Measurements from ENCODE around the gene C2CD3. TPM values are rescaled to one million over a fixed set of nuclear protein-coding genes. Genes with fewer than 3 reads are reported as not detected.

The C2CD3 gene, protein sequence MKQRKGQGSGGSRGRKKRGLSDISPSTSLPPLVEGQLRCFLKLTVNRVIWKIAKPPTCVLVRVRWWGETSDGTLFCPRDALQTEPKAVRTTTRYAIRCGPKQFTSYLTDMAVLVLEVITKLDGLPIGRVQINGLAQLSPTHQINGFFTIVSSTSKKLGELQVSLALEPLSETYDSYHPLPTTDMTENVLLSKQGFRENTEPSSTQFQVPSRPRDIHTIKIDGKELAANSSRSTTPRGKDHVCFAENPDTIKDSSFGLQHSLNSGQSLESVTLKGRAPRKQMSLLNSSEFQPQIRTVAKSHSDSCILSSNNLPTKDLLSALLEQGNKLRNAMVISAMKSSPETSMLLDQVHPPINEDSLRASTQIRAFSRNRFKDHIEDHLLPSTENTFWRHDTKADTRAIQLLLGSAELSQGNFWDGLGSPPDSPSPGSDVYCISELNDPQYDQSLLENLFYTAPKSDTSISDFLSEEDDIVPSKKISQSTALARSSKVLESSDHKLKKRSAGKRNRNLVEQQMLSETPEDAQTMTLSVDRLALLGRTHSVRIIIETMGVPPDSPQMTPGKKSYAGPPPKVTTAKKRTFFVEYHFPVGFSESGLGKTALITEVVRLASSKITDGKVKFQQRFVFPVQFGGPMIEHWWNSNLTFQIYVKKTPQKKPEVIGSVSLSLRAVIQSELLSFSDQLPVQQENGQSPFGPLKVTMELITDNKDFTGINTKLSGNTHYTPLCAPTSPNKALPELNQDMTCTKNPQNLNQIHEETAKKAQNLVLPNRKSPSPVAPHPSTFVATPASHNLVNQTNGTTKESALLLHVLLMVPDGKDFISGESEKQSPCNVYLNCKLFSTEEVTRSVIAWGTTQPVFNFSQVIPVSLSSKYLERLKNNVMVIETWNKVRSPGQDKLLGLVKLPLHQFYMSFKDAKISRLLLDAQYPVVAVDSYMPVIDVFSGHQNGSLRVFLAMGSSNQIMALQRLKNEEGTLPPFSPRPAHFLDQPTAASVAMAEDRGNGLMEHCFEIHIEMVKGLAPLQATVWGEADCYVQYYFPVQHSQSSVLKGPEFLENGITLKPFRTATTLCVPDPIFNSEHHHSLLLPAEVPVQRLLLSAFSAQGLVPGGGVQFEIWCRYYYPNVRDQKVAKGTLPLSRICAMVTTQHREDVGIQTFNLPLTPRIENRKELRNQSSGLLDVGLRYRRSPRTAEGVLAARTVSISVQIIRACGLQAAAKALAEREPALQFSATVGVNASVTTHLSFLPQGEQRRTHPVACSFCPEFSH (N-terminal part only)
- 28.4 and 32.4 TPM in 2 replicates for total RNA-seq (2014; rRNA removed; shearing (Covaris generic); ENCODE audit: low replicate concordance)

- DNase-seq (ENCODE audit: low read depth): peak; percentile 99
- in situ Hi-C loops (cut with HindIII; ENCODE audit: low pct_unique_long_range_greater_than_20kb, low sequenced_read_pairs): no loop called here
Measured at GRCh38 chr11:74170694-74171629, at the start of gene C2CD3, which contains the start of gene PPME1. Gene C2CD3, minus strand, starts transcription at chr11:74171002. Its CDS starts 210 bp downstream, at chr11:74170792. Gene PPME1, plus strand, starts transcription at chr11:74171289. Its CDS starts 133 bp downstream, at chr11:74171422.

- in situ Hi-C loops (cut with HindIII; ENCODE audit: low pct_unique_long_range_greater_than_20kb, low sequenced_read_pairs): no loop called here
- DNase-seq (ENCODE audit: low read depth): no peak
Measured at GRCh38 chr11:74220376-74220775, 49.6 kb upstream of the C2CD3 start.

DNA sequence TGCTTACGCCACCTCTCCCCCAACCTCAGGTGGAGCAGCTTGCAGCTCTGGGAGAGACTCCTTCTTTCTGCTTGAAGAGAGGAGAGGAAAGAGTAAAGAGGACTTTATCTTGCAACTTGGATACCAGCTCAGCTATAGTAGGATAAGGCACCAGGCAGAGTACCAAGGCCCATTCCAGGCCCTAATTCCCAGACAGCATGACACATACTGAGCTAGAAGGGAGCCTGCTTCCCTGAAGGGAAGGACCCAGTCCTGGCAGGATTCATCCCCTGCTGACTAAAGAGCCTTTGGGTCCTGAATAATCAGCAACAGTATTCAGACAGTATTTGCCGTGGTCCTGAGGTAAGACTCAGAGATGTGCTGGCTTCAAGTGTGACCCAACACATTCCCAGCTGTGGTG is 41.7 kb upstream of the C2CD3 start:
- no peak for DNase-seq (ENCODE audit: low read depth)
- in situ Hi-C loops (cut with HindIII; ENCODE audit: low pct_unique_long_range_greater_than_20kb, low sequenced_read_pairs): no loop called here

- DNase-seq (ENCODE audit: low read depth): no peak
- in situ Hi-C loops (cut with HindIII; ENCODE audit: low pct_unique_long_range_greater_than_20kb, low sequenced_read_pairs): no loop called here
Measured at GRCh38 chr11:74208507-74208906, 37.7 kb upstream of the C2CD3 start.

DNA sequence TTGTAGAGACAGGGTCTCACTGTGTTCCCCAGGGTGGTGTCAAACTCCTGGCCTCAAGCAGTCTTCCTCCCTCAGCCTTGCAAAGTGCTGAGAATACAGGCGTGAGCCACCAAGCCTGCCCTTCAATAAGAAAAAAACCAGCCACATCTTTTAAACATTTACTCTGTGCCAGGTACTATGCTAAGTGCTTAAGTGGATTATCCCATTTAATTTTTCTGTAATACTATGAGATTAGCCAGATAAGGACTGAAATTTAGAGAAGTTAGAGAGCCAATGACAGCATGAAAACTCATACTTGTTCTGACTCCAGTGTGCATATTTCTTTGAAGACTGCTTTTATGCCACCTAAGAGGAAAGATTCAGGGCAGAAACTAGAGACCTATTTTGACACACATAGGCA is 35.9 kb upstream of the C2CD3 start:
- DNase-seq (ENCODE audit: low read depth): no peak
- in situ Hi-C loops (cut with HindIII; ENCODE audit: low pct_unique_long_range_greater_than_20kb, low sequenced_read_pairs): no loop called here

GRCh38 chr11:74205181-74205580 is 34.4 kb upstream of the C2CD3 start:
- in situ Hi-C loops (cut with HindIII; ENCODE audit: low pct_unique_long_range_greater_than_20kb, low sequenced_read_pairs): no loop called here
- no peak for DNase-seq (ENCODE audit: low read depth)

DNA sequence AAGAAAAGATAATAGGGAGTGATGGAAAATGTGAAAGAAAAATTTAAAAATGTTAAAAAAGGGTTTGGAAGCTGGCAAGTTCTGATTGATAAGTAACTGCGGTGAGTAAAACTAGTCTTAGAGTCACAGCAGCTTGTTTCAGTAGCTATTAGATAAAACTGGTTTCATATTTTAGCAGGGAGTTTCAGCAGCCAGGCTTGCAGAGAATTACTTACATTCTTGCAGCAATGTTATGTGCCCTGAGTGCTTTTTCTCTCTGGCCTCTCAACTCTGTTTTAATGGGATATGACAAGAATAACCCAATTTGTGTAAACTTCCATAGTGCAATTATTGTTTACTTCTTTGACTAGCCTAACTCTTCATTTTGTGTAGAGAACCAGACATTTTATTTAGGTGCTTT is 33.9 kb upstream of the C2CD3 start:
- in situ Hi-C loops (cut with HindIII; ENCODE audit: low pct_unique_long_range_greater_than_20kb, low sequenced_read_pairs): no loop called here
- DNase-seq (ENCODE audit: low read depth): no peak

DNA sequence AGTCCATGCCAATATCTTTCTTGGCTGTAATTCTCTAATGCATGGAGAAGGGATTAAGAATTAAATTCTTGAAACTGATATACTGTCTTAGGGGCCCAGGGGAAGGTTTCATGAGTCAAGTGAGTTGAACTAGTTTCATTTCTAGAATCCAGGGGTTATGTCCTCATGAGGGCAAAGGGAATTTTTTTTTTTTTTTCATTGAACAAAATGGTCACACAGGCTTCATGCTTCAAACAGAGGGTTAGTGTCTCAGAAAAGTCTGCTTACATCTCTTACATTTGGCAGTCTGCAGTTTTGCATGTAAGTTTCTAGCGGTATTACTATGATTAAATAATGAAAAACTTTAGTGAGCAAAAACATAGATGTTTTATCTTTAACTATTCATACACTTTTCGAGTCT is 33.2 kb upstream of the C2CD3 start:
- DNase-seq (ENCODE audit: low read depth): no peak

DNA sequence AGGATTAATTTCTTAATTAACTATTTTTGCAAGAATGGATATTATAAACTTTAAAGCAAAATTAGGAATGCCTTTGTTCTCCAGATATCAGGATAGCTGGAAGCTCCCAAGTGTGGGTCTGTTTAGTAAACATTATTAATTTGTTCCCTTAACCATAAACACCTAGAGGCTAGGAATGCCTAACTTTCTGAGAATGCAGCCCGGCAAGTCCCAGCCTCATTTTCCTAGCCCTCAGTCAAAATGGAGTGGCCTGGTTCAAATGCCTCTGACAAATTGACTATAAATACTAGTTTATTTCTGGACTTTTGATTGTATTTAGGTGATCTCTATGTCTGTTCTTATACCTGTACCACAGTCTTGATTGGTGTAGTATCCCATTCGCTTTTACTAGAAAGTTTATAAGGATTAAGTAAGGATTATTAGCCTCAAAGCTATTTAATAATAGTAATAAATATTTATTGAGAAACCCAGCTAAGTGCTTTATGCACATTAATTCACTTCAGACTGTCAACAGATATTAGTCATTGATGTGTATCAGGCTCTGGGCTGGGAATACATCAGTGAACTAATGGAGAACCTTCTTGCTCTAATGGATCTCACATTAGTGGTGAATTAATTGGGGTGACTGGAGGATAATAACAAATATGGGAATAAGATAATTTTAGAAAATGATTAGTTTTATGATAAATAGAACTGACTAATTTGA is 26.1 kb upstream of the C2CD3 start:
- DNase-seq (ENCODE audit: low read depth): no peak
- in situ Hi-C loops (cut with HindIII; ENCODE audit: low pct_unique_long_range_greater_than_20kb, low sequenced_read_pairs): no loop called here

More for the DNA sequence above, 33.2 kb upstream of the C2CD3 start:
- in situ Hi-C loops (cut with HindIII; ENCODE audit: low pct_unique_long_range_greater_than_20kb, low sequenced_read_pairs): no loop called here

DNA sequence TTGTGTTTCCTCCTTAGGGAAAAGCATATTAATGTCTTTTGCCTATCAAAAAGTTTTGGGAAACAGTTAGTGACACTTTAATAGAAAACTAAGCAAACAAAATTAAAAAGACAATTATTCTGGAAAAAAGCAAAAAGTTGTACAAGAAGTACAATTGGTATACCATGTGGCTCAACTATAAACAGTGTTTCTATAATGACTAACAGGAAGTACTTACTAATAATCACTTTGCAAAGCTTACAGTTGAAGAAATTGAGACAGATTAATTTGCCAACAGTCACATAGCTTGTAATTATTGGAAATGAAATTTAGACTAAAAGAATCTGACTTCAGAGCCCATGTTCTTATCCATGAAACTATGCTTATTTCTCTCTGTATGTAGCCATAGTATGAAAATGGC is 25.0 kb upstream of the C2CD3 start:
- no peak for DNase-seq (ENCODE audit: low read depth)
- in situ Hi-C loops (cut with HindIII; ENCODE audit: low pct_unique_long_range_greater_than_20kb, low sequenced_read_pairs): no loop called here

DNA sequence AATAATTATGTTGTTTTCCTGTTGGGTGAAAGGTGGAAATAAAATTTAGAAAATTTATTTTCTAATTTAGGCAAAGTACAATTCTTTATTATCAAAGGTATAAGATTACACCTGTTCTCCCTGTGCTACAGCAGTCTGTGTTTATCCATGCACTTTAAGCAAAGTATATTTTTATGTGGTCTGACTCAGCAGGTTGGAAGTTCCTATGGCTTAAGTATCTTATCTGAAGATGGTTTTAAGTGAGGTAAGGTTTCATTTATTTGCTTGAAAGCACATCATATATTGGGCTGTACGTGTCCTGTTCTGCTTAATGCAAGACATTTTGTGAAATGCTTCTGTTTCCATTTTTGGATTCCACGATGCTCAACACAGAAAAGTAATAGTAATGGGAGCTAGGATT is 14.9 kb upstream of the C2CD3 start:
- in situ Hi-C loops (cut with HindIII; ENCODE audit: low pct_unique_long_range_greater_than_20kb, low sequenced_read_pairs): no loop called here
- no peak for DNase-seq (ENCODE audit: low read depth)

GRCh38 chr11:74185285-74185684 is 14.5 kb upstream of the C2CD3 start:
- in situ Hi-C loops (cut with HindIII; ENCODE audit: low pct_unique_long_range_greater_than_20kb, low sequenced_read_pairs): no loop called here
- no peak for DNase-seq (ENCODE audit: low read depth)

DNA sequence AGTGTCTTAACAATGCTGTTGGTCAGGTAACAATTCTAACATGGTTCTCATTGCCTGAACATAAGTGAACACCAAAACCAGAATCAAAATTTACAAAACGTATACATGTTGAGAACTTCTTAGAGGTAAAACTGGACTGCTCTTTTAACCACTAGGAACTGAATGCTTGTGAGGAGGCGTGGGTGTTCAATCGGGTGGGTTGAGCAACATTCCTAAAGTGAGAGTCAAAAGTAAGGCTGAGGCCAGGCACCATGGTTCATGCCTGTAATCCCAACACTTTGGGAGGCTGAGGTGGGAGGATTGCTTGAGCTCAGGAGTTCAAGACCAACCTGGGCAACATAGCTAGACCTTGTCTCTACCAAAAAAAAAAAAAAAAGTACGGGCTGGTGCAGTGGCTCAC is 11.8 kb upstream of the C2CD3 start:
- DNase-seq (ENCODE audit: low read depth): no peak
- in situ Hi-C loops (cut with HindIII; ENCODE audit: low pct_unique_long_range_greater_than_20kb, low sequenced_read_pairs): no loop called here

DNA sequence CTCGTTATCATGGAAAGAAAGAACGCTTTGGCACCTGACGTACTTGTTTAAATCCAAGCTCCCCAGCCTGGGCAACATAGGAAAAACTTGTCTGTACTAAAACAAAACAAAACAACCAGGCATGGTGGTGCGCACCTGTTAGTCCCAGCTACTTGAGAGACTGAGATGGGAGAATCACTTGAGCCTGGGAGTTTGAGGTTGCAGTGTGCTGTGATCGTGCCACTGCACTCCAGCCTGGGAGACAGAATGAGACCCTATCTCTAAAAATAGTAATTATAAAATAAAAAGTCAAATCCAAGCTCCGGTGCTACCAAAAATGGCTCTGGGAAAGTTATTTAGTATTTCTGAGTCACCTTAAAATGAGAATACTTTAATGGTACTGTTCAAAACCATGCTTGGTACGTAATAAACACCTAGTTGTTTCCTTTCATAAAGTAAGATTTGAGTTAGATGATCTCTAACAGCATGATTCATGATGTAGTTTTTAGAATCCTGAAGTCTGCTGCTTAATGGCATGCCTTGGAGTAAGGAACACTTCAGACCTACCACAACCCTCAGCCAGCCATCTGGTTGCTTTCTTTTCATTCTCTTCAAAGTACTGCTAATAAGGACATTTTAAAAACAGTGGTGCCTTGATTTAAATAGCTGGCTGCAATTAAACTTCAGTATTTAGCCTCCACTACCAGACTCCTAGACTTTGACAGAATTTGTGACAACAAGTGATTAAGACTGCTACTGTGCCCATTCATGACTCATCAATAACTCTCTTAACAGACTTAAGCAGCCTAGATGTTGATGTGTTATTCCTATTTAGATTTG is 8.6 kb upstream of the C2CD3 start:
- peak; percentile 6 for DNase-seq (ENCODE audit: low read depth)

DNA sequence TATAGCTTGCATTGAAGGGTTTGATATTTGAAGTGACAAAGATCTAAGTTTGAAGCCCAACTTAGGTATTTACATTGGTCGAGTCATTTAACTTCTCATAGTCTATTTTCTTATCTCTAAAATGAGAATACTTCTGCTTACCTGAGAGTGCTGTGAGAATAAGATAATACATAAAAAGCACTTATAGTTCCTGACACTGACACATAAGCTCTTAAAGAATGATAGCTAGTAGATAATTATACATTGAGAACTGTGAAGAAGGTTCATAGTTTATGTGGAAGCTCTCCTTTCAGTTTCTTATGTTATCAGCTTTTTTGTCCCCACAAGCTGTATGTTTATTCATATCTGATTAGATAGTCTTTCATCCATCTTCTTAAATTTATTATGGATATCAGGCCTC is 5.1 kb upstream of the C2CD3 start:
- DNase-seq (ENCODE audit: low read depth): no peak
- in situ Hi-C loops (cut with HindIII; ENCODE audit: low pct_unique_long_range_greater_than_20kb, low sequenced_read_pairs): no loop called here

More for the DNA sequence above, 8.6 kb upstream of the C2CD3 start:
- in situ Hi-C loops (cut with HindIII; ENCODE audit: low pct_unique_long_range_greater_than_20kb, low sequenced_read_pairs): no loop called here

DNA sequence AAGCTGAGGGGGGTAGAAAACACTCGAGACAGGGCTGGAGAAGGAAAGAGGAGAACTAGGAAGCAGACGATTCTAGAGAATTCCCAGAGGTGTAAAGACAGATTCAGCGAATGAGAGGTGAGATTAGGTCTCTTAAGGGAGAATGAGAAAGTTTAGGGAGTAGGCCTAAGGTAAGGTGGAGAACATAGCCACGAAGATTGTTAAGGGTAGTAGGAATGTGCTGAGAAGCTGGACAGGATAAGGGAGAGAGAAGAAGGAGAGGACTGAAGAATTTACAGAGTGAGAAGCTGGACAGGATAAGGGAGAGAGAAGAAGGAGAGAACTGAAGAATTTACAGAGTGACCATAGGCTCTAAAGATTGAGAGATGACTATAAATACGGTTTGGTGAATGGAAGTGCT is 1.2 kb upstream of the C2CD3 start:
- DNase-seq (ENCODE audit: low read depth): peak; percentile 18
- in situ Hi-C loops (cut with HindIII; ENCODE audit: low pct_unique_long_range_greater_than_20kb, low sequenced_read_pairs): no loop called here

Measured in Caki2 (cell line).